Esophagus muscularis mucosa (tissue), 4 donors: ENCODE results near the gene GFPT2. TPM values are rescaled to one million over a fixed set of nuclear protein-coding genes. Genes with fewer than 3 reads are reported as not detected.

Source experiments
- DNase-seq: peaks from one replicate; pipeline ENCODE4 v3.0.0-alpha.2; 2017; ENCODE audit errors: extremely low spot score
- H3K27ac ChIP-seq, 4 donors: fragments of 200-600 bp; sonication (generic); replicated peaks in 1 of 4; 1 replicate in 3 of 4; 2 replicates in 1 of 4; pipeline ENCODE4 v1.5.1; 2016 to 2019; ENCODE audit warnings: mild to moderate bottlenecking in 1 of 4
- H3K27me3 ChIP-seq, 4 donors: fragments of 200-600 bp; sonication (generic); one replicate each; pipeline versions ENCODE4 v1.5.1 to v1.6.0; 2016 to 2019
- H3K36me3 ChIP-seq, 4 donors: fragments of 200-600 bp; sonication (generic); one replicate each; pipeline ENCODE4 v1.5.1; 2016 to 2019
- H3K4me1 ChIP-seq, 4 donors: fragments of 200-600 bp; sonication (generic); one replicate each; pipeline ENCODE4 v1.5.1; 2016 to 2019
- H3K4me3 ChIP-seq, 4 donors: fragments of 200-600 bp; sonication (generic); 1 replicate in 2 of 4; 2 replicates in 2 of 4; pipeline ENCODE4 v1.5.1; 2016 to 2019; ENCODE audit warnings: mild to moderate bottlenecking in 4 of 4, moderate library complexity in 1 of 4
- H3K9me3 ChIP-seq, 4 donors: fragments of 200-600 bp; sonication (generic); 1 replicate in 3 of 4; 2 replicates in 1 of 4; pipeline ENCODE4 v1.5.1; 2016 to 2019
- CTCF ChIP-seq, 3 experiments: fragments of 200-600 bp in 2 of 3; fragments of 450-650 bp in 1 of 3; sonication (generic) in 2 of 3; IDR thresholded peaks; one replicate each; pipeline ENCODE4 v1.5.1; 2017 to 2019; ENCODE audit warnings: antibody characterized with exemption in 3 of 3, mild to moderate bottlenecking in 2 of 3, moderate library complexity in 1 of 3
- EP300 ChIP-seq: sonication (generic); formaldehyde crosslinking; IDR thresholded peaks from one replicate; pipeline ENCODE4 v1.6.1; 2017; ENCODE audit warnings: antibody characterized with exemption
- POLR2A ChIP-seq: fragments of 450-650 bp; IDR thresholded peaks from one replicate; pipeline ENCODE4 v1.6.1; 2017; ENCODE audit warnings: antibody characterized with exemption, moderate library complexity, mild to moderate bottlenecking, low read depth
- POLR2AphosphoS5 ChIP-seq, 2 donors: sonication (generic); formaldehyde crosslinking; IDR thresholded peaks; one replicate each; pipeline ENCODE4 v1.6.1; 2017; ENCODE audit warnings: antibody characterized with exemption in 2 of 2
- WGBS: methylation state at CpG from one replicate; pipeline ENCODE4 v1.1.5; 2018; 5-methylcytosine and 5-hydroxymethylcytosine counted together
- intact Hi-C: fragments of 100-400 bp; cut with DNase I; formaldehyde crosslinking; loops from one replicate; pipeline ENCODE4 v1.15.1; 2023
- total RNA-seq, 4 donors: library from RNA; depleted of rRNA; stranded (reverse); fragments of >200 nt; gene quantifications; one replicate each; pipeline versions ENCODE4 v1.1.0 to v1.2.1, GENCODE V29; 2016

The GFPT2 gene
- total RNA-seq, 4 donors from 2014 or later = 30.1 to 114 (median 33.6) TPM

GRCh38 chr5:180332051-180332517 is 21.1 kb downstream of the GFPT2 start:
- H3K9me3 ChIP-seq = no peaks in the 10 kb centered on the region
- H3K27ac ChIP-seq = peak overlapping the region; percentile 40 to 71 (median 61)
- no peak for DNase-seq
- H3K36me3 ChIP-seq = peaks cover 22 to 49% (median 26%) of the 10 kb centered on the region in 4 donors
- intact Hi-C loops = no loop called here
- H3K27me3 ChIP-seq = no peaks in the 10 kb centered on the region
- no peak overlapping the region for H3K4me3 ChIP-seq
- 43% methylated on average over 13 of the region's 13 CpGs for WGBS
- peaks cover 0 to 26% (median 9%) of the 10 kb centered on the region in 4 donors for H3K4me1 ChIP-seq
- TF ChIP-seq EP300 (no peak), POLR2AphosphoS5 (IDR thresholded peaks at IDR 0.05) (no peak), POLR2A (no peak), CTCF (IDR thresholded peaks at IDR 0.05) (no peak)

GRCh38 chr5:180331647-180331950 is 21.5 kb downstream of the GFPT2 start:
- Histone ChIP-seq H3K27me3 (no peaks in the 10 kb centered on the region), H3K27ac (peak overlapping the region; percentile 40 to 71 (median 61)), H3K9me3 (no peaks in the 10 kb centered on the region), H3K4me3 (no peak overlapping the region), H3K36me3 (peaks cover 18 to 45% (median 22%) of the 10 kb centered on the region in 4 donors), H3K4me1 (peaks cover 0 to 26% (median 9%) of the 10 kb centered on the region in 4 donors)
- TF ChIP-seq POLR2A = no peak
- no peak for TF ChIP-seq POLR2AphosphoS5 (IDR thresholded peaks at IDR 0.05)
- TF ChIP-seq CTCF (IDR thresholded peaks at IDR 0.05) = no peak
- TF ChIP-seq EP300 = no peak
- 64% methylated on average over 7 of the region's 7 CpGs for WGBS
- no peak for DNase-seq
- intact Hi-C loops = no loop called here

- H3K27ac ChIP-seq = peak overlapping the region; percentile 40 to 71 (median 61)
- WGBS = 54% methylated on average over 16 of the region's 16 CpGs
- peak; percentile 95 for DNase-seq
- no peak for TF ChIP-seq CTCF (IDR thresholded peaks at IDR 0.05)
- no peak for TF ChIP-seq POLR2A
- peak; percentile 14 for TF ChIP-seq EP300
- peak; percentile 64 for TF ChIP-seq POLR2AphosphoS5 (IDR thresholded peaks at IDR 0.05)
- H3K4me1 ChIP-seq = peaks cover 0 to 26% (median 9%) of the 10 kb centered on the region in 4 donors
- H3K9me3 ChIP-seq = no peaks in the 10 kb centered on the region
- no peak overlapping the region for H3K4me3 ChIP-seq
- no peaks in the 10 kb centered on the region for H3K27me3 ChIP-seq
- intact Hi-C loops = no loop called here
- H3K36me3 ChIP-seq = peaks cover 12 to 39% (median 16%) of the 10 kb centered on the region in 4 donors
Measured at GRCh38 chr5:180330810-180331646, 22.1 kb downstream of the GFPT2 start.

GRCh38 chr5:180330270-180330648 is 22.9 kb downstream of the GFPT2 start:
- WGBS = 77% methylated on average over 5 of the region's 5 CpGs
- no peak overlapping the region for H3K4me3 ChIP-seq
- peaks cover 5 to 31% (median 10%) of the 10 kb centered on the region in 4 donors for H3K36me3 ChIP-seq
- DNase-seq = no peak
- TF ChIP-seq EP300 (no peak), POLR2A (no peak), POLR2AphosphoS5 (IDR thresholded peaks at IDR 0.05) (no peak), CTCF (IDR thresholded peaks at IDR 0.05) (no peak)
- H3K4me1 ChIP-seq = peaks cover 0 to 26% (median 9%) of the 10 kb centered on the region in 4 donors
- H3K9me3 ChIP-seq = no peaks in the 10 kb centered on the region
- intact Hi-C loops = no loop called here
- H3K27me3 ChIP-seq = no peaks in the 10 kb centered on the region
- H3K27ac ChIP-seq = peak overlapping the region in 3 of 4 donors; percentile 9 to 66 (median 41)
